ENCODE results near the gene MTHFSD.

DNA sequence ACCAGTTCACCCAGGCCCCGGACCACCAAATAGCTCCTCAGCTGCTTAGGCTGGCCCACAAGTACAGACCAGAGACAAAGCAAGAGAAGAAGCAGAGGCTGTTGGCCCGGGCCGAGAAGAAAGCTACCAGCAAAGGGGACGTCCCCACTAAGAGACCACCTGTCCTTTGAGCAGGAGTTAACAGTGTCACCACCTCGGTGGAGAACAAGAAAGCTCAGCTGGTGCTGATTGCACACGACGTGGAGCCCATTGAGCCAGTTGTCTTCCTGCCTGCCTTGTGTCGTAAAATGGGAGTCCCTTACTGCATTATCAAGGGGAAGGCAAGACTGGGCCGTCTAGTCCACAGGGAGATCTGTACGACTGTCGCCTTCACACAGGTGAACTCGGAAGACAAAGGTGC is 29.3 kb downstream of the MTHFSD start:
- TF ChIP-seq POLR2A (IDR thresholded peaks at IDR 0.05): no peak
- TF ChIP-seq, protein P1, sequence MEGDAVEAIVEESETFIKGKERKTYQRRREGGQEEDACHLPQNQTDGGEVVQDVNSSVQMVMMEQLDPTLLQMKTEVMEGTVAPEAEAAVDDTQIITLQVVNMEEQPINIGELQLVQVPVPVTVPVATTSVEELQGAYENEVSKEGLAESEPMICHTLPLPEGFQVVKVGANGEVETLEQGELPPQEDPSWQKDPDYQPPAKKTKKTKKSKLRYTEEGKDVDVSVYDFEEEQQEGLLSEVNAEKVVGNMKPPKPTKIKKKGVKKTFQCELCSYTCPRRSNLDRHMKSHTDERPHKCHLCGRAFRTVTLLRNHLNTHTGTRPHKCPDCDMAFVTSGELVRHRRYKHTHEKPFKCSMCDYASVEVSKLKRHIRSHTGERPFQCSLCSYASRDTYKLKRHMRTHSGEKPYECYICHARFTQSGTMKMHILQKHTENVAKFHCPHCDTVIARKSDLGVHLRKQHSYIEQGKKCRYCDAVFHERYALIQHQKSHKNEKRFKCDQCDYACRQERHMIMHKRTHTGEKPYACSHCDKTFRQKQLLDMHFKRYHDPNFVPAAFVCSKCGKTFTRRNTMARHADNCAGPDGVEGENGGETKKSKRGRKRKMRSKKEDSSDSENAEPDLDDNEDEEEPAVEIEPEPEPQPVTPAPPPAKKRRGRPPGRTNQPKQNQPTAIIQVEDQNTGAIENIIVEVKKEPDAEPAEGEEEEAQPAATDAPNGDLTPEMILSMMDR (IDR thresholded peaks at IDR 0.05): no peak
- TF ChIP-seq POLR2AphosphoS5 (IDR thresholded peaks at IDR 0.05): no peak

All from breast epithelium (tissue), 3 donors.